Astrocyte of the spinal cord (primary cell): ENCODE results near the gene TRPM8.

Experiments
- DNase-seq: peaks from one replicate; pipeline ENCODE4 v3.0.0; 2011; ENCODE audit warnings: low read depth, low spot score
- H3K4me3 ChIP-seq: 2 replicates; pipeline ENCODE4 v1.5.1; 2011; ENCODE audit warnings: low read depth, mild to moderate bottlenecking, low read length, moderate library complexity
- CTCF ChIP-seq: IDR thresholded peaks from 2 replicates; pipeline ENCODE4 v1.5.1; 2012; ENCODE audit warnings: low read depth, mild to moderate bottlenecking, low read length, inconsistent platforms
- in situ Hi-C: cut with HindIII; loops from 2 replicates; pipeline ENCODE4 v1.10.0; 2017; ENCODE audit warnings: low sequenced_read_pairs

Gene TRPM8

GRCh38 chr2:233977296-233977837 is 60.2 kb downstream of the TRPM8 start:
- DNase-seq: no peak
- H3K4me3 ChIP-seq: no peak overlapping the region
- TF ChIP-seq CTCF: no peak
- in situ Hi-C loops: no loop called here

GRCh38 chr2:233979748-233980147 is 62.6 kb downstream of the TRPM8 start:
- TF ChIP-seq CTCF: no peak
- H3K4me3 ChIP-seq: no peak overlapping the region
- no peak for DNase-seq
- in situ Hi-C loops: no loop called here

GRCh38 chr2:233980955-233981561 is 63.9 kb downstream of the TRPM8 start:
- no peak overlapping the region for H3K4me3 ChIP-seq
- TF ChIP-seq CTCF: no peak
- in situ Hi-C loops: no loop called here
- DNase-seq: no peak

GRCh38 chr2:233981574-233982420 is 64.6 kb downstream of the TRPM8 start:
- H3K4me3 ChIP-seq: no peak overlapping the region
- TF ChIP-seq CTCF: no peak
- DNase-seq: no peak
- in situ Hi-C loops: no loop called here

GRCh38 chr2:233982421-233983121 is 65.4 kb downstream of the TRPM8 start:
- in situ Hi-C loops: no loop called here
- no peak overlapping the region for H3K4me3 ChIP-seq
- TF ChIP-seq CTCF: no peak
- peak; percentile 95 for DNase-seq

GRCh38 chr2:233983445-233983844 is 66.3 kb downstream of the TRPM8 start:
- H3K4me3 ChIP-seq: no peak overlapping the region
- DNase-seq: no peak
- in situ Hi-C loops: no loop called here
- no peak for TF ChIP-seq CTCF
